Measurements from ENCODE around the gene DKC1.
A peak's percentile ranks its signal among the peaks of the same experiment; 100 is the strongest.

The DKC1 gene

DNA sequence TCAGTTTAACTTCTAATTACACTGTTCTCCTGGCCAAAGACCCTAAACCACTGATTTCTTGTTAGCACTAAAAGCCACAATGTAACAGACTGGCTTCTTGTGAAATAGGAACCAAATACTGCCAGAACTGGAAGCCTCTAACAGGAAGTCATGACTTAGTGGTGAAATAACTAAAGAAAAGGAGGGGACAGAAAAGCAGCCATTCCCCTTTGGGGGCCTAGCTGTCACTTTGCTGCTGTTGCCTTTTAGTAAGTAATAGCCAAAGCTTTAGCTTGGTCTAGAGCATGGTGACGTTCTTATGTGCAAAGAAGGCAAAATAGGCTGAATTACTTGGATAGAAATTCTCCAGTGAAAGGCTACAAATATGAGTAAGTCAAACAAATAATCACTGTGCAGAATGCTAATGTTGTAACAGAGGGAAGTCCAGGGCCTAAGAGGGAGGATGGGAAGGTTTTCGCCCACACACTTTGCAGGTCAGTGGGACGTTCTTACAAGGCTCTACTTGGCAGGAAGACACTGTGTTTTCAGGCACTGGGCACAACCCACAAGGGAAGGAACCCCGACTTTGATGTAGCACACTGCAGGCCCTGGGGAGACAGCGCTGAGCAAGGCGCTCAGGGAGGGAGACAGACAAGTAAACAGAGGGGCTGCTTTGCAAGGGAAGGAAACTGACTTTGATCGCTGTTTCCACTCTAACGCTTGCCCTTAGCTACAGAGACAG lies 28.4 kb upstream of the DKC1 start:
- H3K4me3 ChIP-seq (ENCODE audit: low read depth, low read length), result no peak overlapping the region
- DNase-seq (ENCODE audit: low read depth, low spot score), result peak; percentile 64
- TF ChIP-seq, protein P1, sequence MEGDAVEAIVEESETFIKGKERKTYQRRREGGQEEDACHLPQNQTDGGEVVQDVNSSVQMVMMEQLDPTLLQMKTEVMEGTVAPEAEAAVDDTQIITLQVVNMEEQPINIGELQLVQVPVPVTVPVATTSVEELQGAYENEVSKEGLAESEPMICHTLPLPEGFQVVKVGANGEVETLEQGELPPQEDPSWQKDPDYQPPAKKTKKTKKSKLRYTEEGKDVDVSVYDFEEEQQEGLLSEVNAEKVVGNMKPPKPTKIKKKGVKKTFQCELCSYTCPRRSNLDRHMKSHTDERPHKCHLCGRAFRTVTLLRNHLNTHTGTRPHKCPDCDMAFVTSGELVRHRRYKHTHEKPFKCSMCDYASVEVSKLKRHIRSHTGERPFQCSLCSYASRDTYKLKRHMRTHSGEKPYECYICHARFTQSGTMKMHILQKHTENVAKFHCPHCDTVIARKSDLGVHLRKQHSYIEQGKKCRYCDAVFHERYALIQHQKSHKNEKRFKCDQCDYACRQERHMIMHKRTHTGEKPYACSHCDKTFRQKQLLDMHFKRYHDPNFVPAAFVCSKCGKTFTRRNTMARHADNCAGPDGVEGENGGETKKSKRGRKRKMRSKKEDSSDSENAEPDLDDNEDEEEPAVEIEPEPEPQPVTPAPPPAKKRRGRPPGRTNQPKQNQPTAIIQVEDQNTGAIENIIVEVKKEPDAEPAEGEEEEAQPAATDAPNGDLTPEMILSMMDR (IDR thresholded peaks at IDR 0.05; ENCODE audit: low read depth, low read length), result no peak
- in situ Hi-C loops (cut with HindIII; ENCODE audit: low sequenced_read_pairs), result no loop called here

DNA sequence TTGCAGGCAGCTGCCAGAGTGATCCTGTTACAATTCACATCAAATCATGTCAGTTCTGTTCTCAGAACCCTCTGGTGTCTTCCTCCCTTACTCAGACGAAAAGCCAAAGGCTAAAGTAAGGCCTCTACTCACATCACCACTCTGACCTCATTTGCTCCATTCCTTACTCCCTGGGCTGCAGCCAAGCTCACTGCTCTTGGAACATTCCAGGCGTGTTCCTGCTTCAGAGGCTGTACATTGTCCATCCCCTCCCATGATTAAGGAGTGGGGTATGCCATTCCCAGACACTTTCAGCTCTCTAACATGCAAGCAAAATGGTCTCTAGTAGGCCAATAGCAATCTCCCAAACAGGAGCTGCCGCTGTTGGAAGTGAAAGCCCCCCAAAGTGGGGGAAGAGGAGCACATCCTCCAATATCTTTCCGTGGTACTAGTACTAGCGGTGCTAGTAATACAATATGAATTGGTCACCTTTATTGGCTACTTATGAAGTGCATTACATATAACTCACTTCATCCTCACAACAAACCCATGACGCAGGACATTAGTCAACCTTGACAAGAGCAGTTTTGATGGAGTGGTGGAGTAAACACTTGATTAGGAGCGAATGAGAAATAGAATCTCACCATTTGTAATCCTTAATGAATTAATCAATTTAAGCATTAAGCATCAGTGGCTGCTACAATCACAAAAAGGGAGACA lies 26.8 kb upstream of the DKC1 start:
- TF ChIP-seq, protein P1 (IDR thresholded peaks at IDR 0.05; ENCODE audit: low read depth, low read length), result no peak
- H3K4me3 ChIP-seq (ENCODE audit: low read depth, low read length), result no peak overlapping the region
- peak; percentile 80 for DNase-seq (ENCODE audit: low read depth, low spot score)
- in situ Hi-C loops (cut with HindIII; ENCODE audit: low sequenced_read_pairs), result no loop called here

DNA sequence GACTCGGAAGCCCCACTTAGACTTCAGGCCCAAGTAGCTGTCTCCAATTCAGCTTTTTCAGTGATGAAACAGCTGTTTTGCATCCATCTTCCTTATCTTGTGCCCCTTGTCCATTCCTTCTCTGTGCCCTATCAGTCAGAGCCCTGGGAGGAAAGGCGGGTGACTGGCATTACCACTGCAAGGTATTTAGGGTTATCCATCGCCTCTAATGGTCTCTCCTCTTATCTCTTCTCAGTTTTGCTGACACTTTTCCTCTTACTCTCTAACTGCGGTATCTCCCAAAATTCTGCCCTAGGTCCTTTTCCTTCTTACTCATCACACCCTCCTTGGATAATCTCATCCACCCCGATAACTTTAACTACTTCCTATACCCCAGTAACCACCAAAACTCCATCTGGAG lies 25.5 kb upstream of the DKC1 start:
- DNase-seq (ENCODE audit: low read depth, low spot score), result no peak
- TF ChIP-seq, protein P1 (IDR thresholded peaks at IDR 0.05; ENCODE audit: low read depth, low read length), result no peak
- H3K4me3 ChIP-seq (ENCODE audit: low read depth, low read length), result no peak overlapping the region
- in situ Hi-C loops (cut with HindIII; ENCODE audit: low sequenced_read_pairs), result no loop called here

DNA sequence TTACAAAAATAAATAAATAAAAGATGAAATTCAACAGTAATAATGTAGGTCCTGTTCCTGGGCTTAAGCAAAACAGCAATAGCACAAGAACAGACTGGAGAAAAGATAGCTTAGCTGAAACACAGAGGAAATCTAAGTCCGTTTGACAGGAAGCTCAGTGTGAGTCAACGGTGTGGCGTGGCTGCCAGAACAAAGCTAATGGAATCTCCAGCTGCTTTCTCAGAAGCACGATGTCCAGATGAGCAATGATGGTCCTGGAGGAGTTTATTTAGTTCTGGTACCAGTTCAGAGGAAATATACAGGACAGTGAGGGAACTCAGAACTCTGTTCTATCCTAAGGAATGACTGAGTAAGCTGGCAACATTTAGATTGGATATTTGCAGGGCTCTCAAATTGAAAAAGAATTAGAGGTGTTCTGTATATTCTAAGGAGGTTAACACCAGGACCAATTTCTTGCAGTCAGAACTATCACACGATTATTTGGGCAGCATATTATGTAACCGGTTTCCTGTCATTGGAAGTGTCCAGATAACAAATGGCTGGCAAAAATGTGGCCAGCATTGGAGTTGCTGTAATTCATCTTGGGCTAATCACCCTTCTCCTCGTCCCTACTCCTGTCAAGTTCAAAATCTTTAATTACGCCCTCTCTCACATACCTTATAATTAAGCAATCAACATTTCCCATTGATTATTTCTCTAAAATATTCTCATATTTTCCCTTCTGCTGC lies 24.5 kb upstream of the DKC1 start:
- TF ChIP-seq, protein P1 (IDR thresholded peaks at IDR 0.05; ENCODE audit: low read depth, low read length), result no peak
- peak; percentile 83 for DNase-seq (ENCODE audit: low read depth, low spot score)
- no peak overlapping the region for H3K4me3 ChIP-seq (ENCODE audit: low read depth, low read length)
- in situ Hi-C loops (cut with HindIII; ENCODE audit: low sequenced_read_pairs), result no loop called here

DNA sequence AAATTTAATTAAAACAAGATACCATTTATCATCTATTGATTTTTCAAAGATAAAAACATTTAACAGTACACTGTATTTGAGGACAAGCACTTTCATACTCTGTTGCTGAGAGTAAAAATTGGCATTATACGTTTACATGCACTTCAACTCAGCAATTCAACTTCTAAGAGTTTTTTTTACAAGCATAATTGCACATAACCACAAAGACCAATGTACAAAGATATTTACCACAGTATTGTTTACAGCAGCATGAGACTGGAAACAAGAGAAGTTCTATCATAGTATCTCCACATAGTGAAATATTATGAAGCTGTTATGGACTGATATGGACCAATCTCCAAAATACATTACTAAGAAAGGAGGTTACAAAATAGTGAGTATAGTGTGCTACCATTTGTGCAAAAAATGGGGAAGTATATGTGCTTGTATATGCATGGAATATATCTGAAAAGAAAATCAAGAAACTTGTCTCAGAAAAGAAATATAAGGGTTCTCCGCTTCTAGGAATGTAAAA lies 22.7 kb upstream of the DKC1 start:
- in situ Hi-C loops (cut with HindIII; ENCODE audit: low sequenced_read_pairs), result no loop called here
- no peak overlapping the region for H3K4me3 ChIP-seq (ENCODE audit: low read depth, low read length)
- TF ChIP-seq, protein P1 (IDR thresholded peaks at IDR 0.05; ENCODE audit: low read depth, low read length), result no peak
- DNase-seq (ENCODE audit: low read depth, low spot score), result no peak

DNA sequence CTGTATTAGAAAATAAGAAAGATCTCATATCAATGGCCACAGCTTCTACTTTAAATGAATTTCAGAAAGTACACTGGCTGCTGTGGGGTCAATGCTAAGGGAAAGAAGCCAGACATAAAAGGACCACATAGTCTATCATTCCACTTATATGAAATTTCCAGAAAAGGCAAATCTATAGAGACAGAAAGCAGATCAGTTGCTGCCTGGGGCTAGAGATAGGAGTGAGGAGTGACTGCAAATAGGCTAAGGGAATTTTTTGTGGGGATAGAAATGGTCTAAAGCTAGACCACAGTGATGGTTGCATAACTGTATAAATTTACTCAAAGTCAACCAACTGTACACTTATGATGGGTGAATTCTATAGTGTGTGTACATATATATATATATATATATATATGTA lies 20.1 kb upstream of the DKC1 start:
- in situ Hi-C loops (cut with HindIII; ENCODE audit: low sequenced_read_pairs), result no loop called here
- H3K4me3 ChIP-seq (ENCODE audit: low read depth, low read length), result no peak overlapping the region
- DNase-seq (ENCODE audit: low read depth, low spot score), result no peak
- TF ChIP-seq, protein P1 (IDR thresholded peaks at IDR 0.05; ENCODE audit: low read depth, low read length), result no peak

Measured in astrocyte of the spinal cord (primary cell).